ENCODE measurements around the gene MAD1L1. TPM values are rescaled to one million over a fixed set of nuclear protein-coding genes. Genes with fewer than 3 reads are reported as not detected.

The MAD1L1 gene
- total and polyA plus RNA-seq, 2 of the 13 experiments (the other 11 are each of a cell fraction or from before 2014, with no cell fraction given) = 17.4 to 64.7 TPM

GRCh38 chr7:2084331-2084730, 148.4 kb downstream of the MAD1L1 start (continued):
- no peak for TF ChIP-seq RERE (CRISPR knock-in tag; IDR thresholded peaks at IDR 0.05; ENCODE audit: low read depth)
- TF ChIP-seq GATAD2A (CRISPR knock-in tag; IDR thresholded peaks at IDR 0.05) = no peak
- TF ChIP-seq PBX2 (CRISPR knock-in tag; IDR thresholded peaks at IDR 0.05) = no peak
- TF ChIP-seq ZBTB26 (CRISPR knock-in tag; IDR thresholded peaks at IDR 0.05; ENCODE audit: borderline replicate concordance) = no peak
- TF ChIP-seq ZNF501 (CRISPR knock-in tag; IDR thresholded peaks at IDR 0.05) = no peak
- no peak for TF ChIP-seq ZNF629 (CRISPR knock-in tag; conservative IDR thresholded peaks at IDR 0.05)
- TF ChIP-seq ZHX1 (CRISPR knock-in tag; IDR thresholded peaks at IDR 0.05; ENCODE audit: low read depth) = no peak
- no peak for TF ChIP-seq ZNF350 (CRISPR knock-in tag; IDR thresholded peaks at IDR 0.05; ENCODE audit: borderline replicate concordance, low read depth)
- no peak for TF ChIP-seq U2AF2 (IDR thresholded peaks at IDR 0.05; ENCODE audit: low read depth, low read length)

All from HepG2 (cell line).